HepG2 (cell line): ENCODE measurements around the gene RAB11FIP5. TPM values are rescaled to one million over a fixed set of nuclear protein-coding genes. Genes with fewer than 3 reads are reported as not detected.
A peak's percentile ranks its signal among the peaks of the same experiment; 100 is the strongest.

Source experiments
- ATAC-seq: fragments of 200-7000 bp; cut with Tn5 transposase; 3 replicates; pipeline ENCODE4 v1.9.1; 2020; ENCODE audit warnings: mild to moderate bottlenecking, moderate library complexity
- BruUV-seq: library from RNA; stranded (reverse); fragments of 400-500 nt; replicated peaks from 2 replicates; lab custom pipeline; 2021; lab: Mats Ljungman, UMichigan
- CTCF ChIA-PET: fragments of 300-600 bp; formaldehyde crosslinking; extraction: SDS; loops from one replicate; lab custom pipeline; 2021; ENCODE audit warnings: low total read pairs, inconsistent platforms, low intra/inter-chr PET ratio; lab: Yijun Ruan, JAX
- POLR2A ChIA-PET: fragments of 350-600 bp; sonication (Branson Sonifier 250); formaldehyde crosslinking; loops from one replicate; lab custom pipeline; 2020; ENCODE audit warnings: antibody characterized with exemption, inconsistent platforms; lab: Yijun Ruan, JAX
- DNase-seq: peaks from one replicate; pipeline ENCODE4 v3.0.0-alpha.2; 2015; ENCODE audit warnings: low spot score
- FAIRE-seq: peaks from 3 replicates; lab custom pipeline; 2011; peaks lifted over from hg19 to GRCh38; lab: Jason Lieb, UNC
- H2AFZ ChIP-seq: one replicate; pipeline ENCODE4 v1.6.1; 2011; ENCODE audit warnings: low read length, inconsistent platforms
- H3K27ac ChIP-seq: fragments of 300-600 bp; 3 replicates; pipeline ENCODE4 v1.8.0; 2011; ENCODE audit warnings: mixed run types, mild to moderate bottlenecking, mixed read lengths, low read length, inconsistent platforms; ENCODE audit not compliant: insufficient read depth; ENCODE audit errors: extremely low read length
- H3K27me3 ChIP-seq, 2 experiments: fragments of 200-600 bp in 1 of 2; 2 replicates in 1 of 2; 3 replicates in 1 of 2; pipeline versions ENCODE4 v1.6.0 to v1.8.0; 2011; ENCODE audit warnings: low read length in 2 of 2, mild to moderate bottlenecking in 2 of 2, moderate library complexity in 2 of 2, inconsistent platforms in 1 of 2; ENCODE audit not compliant: insufficient read depth in 2 of 2, control insufficient read depth in 1 of 2
- H3K36me3 ChIP-seq, 2 experiments: fragments of 200-600 bp in 1 of 2; replicated peaks in 1 of 2; 2 replicates in 1 of 2; 3 replicates in 1 of 2; pipeline versions ENCODE4 v1.5.1 to v1.8.0; 2011; ENCODE audit warnings: low read length in 2 of 2, inconsistent platforms in 1 of 2; ENCODE audit not compliant: insufficient read depth in 2 of 2, control insufficient read depth in 1 of 2
- H3K4me1 ChIP-seq: 2 replicates; pipeline ENCODE4 v1.5.1; 2012; ENCODE audit warnings: low read length, inconsistent platforms; ENCODE audit not compliant: insufficient read depth
- H3K4me2 ChIP-seq: 2 replicates; pipeline ENCODE4 v1.6.0; 2011; ENCODE audit warnings: low read depth, low read length, inconsistent platforms
- H3K4me3 ChIP-seq, 3 experiments: fragments of 200-600 bp in 1 of 3; sonication (generic), shearing (Covaris generic) in 1 of 3; replicated peaks in 1 of 3; 2 replicates each; pipeline ENCODE4 v1.5.1; 2011 to 2016; ENCODE audit warnings: low read length in 3 of 3, inconsistent platforms in 2 of 3, low read depth in 2 of 3, mild to moderate bottlenecking in 2 of 3, control low read depth in 1 of 3, mixed read lengths in 1 of 3; ENCODE audit not compliant: insufficient read depth in 1 of 3
- H3K79me2 ChIP-seq: one replicate; pipeline ENCODE4 v1.6.1; 2011; ENCODE audit warnings: low read length, inconsistent platforms; ENCODE audit not compliant: insufficient read depth
- H3K9ac ChIP-seq: 2 replicates; pipeline ENCODE4 v1.6.0; 2011; ENCODE audit warnings: mild to moderate bottlenecking, low read depth, low read length, inconsistent platforms; ENCODE audit not compliant: insufficient read depth
- H3K9me3 ChIP-seq: 2 replicates; pipeline ENCODE4 v1.5.1; 2012; ENCODE audit warnings: mild to moderate bottlenecking, low read length
- H4K20me1 ChIP-seq: 2 replicates; pipeline ENCODE4 v1.6.0; 2011; ENCODE audit warnings: inconsistent platforms, mild to moderate bottlenecking, low read length, moderate library complexity; ENCODE audit not compliant: insufficient read depth
- SNAPC2 ChIP-seq: sonication (generic); formaldehyde crosslinking; IDR thresholded peaks from 2 replicates; pipeline ENCODE4 v1.8.1; 2022; ENCODE audit warnings: mild to moderate bottlenecking, missing genetic modification reagents
- ZNF510 ChIP-seq: sonication (generic); formaldehyde crosslinking; IDR thresholded peaks from 2 replicates; pipeline ENCODE4 v1.4.0; 2020; ENCODE audit warnings: low read depth, mild to moderate bottlenecking, missing genetic modification reagents
- ZNF605 ChIP-seq: sonication (generic); formaldehyde crosslinking; IDR thresholded peaks from 2 replicates; pipeline ENCODE4 v1.8.0; 2022; ENCODE audit warnings: mild to moderate bottlenecking, missing genetic modification reagents
- ZSCAN25 ChIP-seq: sonication (generic); formaldehyde crosslinking; IDR thresholded peaks from 2 replicates; pipeline ENCODE4 v1.8.0; 2022; ENCODE audit warnings: mild to moderate bottlenecking, missing genetic modification reagents
- WGBS: methylation state at CpG from one replicate; pipeline ENCODE4 v1.1.6; 2017; ENCODE audit warnings: low lambda C conversion rate; 5-methylcytosine and 5-hydroxymethylcytosine counted together
- in situ Hi-C: cut with HindIII; loops from 2 replicates; pipeline ENCODE4 v1.10.0; 2017; ENCODE audit warnings: low pct_unique_long_range_greater_than_20kb; ENCODE audit not compliant: extremely low pct_ligation_motif_present
- intact Hi-C: fragments of 100-400 bp; cut with micrococcal nuclease; formaldehyde crosslinking; loops from one replicate; pipeline ENCODE4 v1.10.0; 2022; ENCODE audit not compliant: unreplicated experiment
- polyA plus RNA-seq, 8 experiments: library from polyadenylated mRNA; depleted of rRNA in 3 of 8; stranded (reverse) in 7 of 8; unstranded in 1 of 8; fragments of >200 nt; fragmentation: Illumina TruSeq in 4 of 8; extraction: Trizol in 4 of 8; gene quantifications; 2 replicates each; pipeline versions ENCODE4 v1.2.1 to v1.2.3, GENCODE V29; 2011 to 2016; ENCODE audit warnings: low read depth in 4 of 8, missing spikeins in 1 of 8, mixed read lengths in 1 of 8; ENCODE audit not compliant: insufficient read depth in 1 of 8
- total RNA-seq, 5 experiments: library from RNA; depleted of rRNA; stranded (reverse); fragments of >200 nt; fragmentation: Illumina TruSeq; extraction: Trizol; gene quantifications; 2 replicates each; pipeline ENCODE4 v1.2.3, GENCODE V29; 2016; ENCODE audit warnings: low read depth in 1 of 5
- TF ChIP-seq, protein P1 (sequence below): sonication (generic); formaldehyde crosslinking; IDR thresholded peaks from 2 replicates; pipeline ENCODE4 v1.4.0; 2020; ENCODE audit warnings: missing genetic modification reagents, mild to moderate bottlenecking, borderline replicate concordance
- TF ChIP-seq, protein P2 (sequence below): sonication (generic); formaldehyde crosslinking; IDR thresholded peaks from 2 replicates; pipeline ENCODE4 v1.4.0; 2020; ENCODE audit warnings: mild to moderate bottlenecking, missing genetic modification reagents
- TF ChIP-seq, protein P3 (sequence below): sonication (generic); formaldehyde crosslinking; IDR thresholded peaks from 2 replicates; pipeline ENCODE4 v1.4.0; 2020; ENCODE audit warnings: missing genetic modification reagents
- TF ChIP-seq, protein P4 (sequence below): sonication (generic); formaldehyde crosslinking; IDR thresholded peaks from 2 replicates; pipeline ENCODE4 v1.5.0; 2020; ENCODE audit warnings: mild to moderate bottlenecking, missing genetic modification reagents, borderline replicate concordance

RAB11FIP5 gene
- total and polyA plus RNA-seq, 2 of the 13 experiments (the other 11 are each of a cell fraction or from before 2014, with no cell fraction given), result 9.4 to 22.9 TPM

DNA sequence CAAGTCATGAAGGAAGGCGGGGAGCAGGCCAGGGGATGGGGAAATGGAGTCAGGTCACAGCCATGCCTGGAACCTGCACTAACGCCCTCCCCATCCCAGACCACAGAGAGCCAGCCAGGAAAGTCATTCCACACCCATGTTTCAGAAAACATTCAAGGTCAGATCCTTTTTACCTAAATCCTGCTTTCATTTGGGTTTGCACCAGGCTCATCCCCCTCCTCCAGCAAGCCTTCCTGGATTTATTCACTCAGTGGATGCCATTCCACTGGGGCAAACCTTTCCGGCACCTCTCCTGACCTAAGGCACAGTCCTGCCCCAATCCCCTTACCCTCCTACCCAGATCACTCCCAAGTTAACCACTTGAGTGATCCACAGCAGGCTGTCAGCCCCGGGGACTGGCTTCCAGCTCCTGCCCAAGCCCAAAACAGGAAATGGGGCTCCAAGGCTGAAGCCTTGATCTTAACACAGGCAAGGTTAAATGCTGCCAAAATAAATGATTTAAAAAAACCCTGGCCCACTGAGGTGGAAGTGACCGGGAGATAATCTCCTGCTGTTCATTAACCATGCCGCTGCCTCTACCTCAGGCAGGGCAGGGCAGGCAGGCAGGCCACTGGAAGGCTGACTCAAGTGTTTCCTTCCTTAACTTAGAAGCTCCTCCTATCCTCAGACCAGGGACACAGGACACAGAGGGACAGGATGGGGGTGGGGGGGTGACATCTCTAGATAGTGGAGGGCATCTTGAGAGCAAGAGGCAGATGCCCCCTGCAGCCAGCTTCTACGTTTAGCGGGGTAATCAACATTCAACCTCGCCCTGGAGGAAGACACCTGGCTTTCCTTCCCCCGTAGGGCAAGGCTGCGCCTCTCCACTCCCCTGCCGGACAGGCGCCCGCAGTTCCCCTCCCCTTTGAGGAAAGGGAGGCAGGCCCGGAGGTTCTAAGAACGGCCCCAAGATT is 1.4 kb downstream of the RAB11FIP5 start (continued):
- TF ChIP-seq ZNF510, result 0 out of 2 replicates have a peak, but pooled peaks have one; percentile 61
- peak; percentile 56; the same call in 1 of the 2 replicates for TF ChIP-seq ZNF605 (CRISPR knock-in tag)
- TF ChIP-seq, protein P1, sequence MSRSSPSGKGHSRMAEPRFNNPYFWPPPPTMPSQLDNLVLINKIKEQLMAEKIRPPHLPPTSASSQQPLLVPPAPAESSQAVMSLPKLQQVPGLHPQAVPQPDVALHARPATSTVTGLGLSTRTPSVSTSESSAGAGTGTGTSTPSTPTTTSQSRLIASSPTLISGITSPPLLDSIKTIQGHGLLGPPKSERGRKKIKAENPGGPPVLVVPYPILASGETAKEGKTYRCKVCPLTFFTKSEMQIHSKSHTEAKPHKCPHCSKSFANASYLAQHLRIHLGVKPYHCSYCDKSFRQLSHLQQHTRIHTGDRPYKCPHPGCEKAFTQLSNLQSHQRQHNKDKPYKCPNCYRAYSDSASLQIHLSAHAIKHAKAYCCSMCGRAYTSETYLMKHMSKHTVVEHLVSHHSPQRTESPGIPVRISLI (CRISPR knock-in tag), result peak; percentile 59; the same call in 1 of the 2 replicates
- TF ChIP-seq, protein P2, sequence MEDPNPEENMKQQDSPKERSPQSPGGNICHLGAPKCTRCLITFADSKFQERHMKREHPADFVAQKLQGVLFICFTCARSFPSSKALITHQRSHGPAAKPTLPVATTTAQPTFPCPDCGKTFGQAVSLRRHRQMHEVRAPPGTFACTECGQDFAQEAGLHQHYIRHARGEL (CRISPR knock-in tag), result no peak
- no peak for TF ChIP-seq SNAPC2
- TF ChIP-seq, all 625 proteins: peak for 37

DNA sequence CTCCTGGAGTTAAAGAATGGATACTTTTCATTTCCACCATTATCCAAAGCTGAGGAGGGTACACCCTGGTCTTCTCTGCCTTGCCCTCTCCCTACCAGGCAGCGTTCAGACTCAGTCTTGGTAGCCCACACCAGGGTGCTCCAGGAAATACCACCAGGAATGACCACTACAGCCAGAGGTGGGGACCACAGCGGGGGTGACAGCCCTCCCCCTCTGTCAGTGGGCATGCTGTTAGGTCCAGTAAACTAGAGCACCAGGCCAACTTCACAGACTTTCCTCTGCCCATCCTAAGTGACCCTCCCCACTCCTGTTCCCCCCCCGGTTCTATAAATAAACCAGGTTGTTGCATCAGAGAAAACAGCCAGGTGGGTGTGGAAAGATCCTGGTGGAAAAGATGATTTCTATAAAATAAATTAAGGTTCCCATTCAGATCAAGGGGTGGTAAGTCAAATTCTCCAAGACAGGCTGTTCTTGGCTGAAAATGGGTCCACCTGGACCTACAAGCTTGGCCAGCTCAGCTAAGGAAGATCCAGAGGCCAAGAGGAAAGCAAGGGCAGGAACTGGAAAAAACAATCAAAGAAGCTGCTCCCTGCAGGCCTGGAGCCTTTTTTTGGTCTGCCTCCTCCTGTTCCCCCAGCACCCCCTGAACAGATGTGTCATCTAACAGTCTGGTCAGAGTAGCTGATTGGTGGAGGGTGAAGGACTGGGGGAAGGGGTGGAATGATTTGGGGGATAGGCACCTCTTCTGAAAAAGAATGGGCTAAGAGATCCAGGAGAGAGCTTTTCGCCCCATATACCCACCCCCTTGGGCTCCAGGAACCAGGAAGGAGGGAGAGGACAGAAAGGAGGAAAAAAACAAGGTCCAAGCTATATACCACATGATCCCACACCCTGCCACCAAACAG is 2.3 kb downstream of the RAB11FIP5 start:
- ChIA-PET CTCF (no interaction called here), POLR2A (interaction anchor here (2.6 kb wide), 2 partner anchors 18 to 103 kb away, joined by 11 to 17 read pairs; partner anchors contain the start of gene SMYD5)
- Histone ChIP-seq H3K27ac (no peak overlapping the region), H4K20me1 (peaks cover 29% of the 10 kb centered on the region), H2AFZ (no peak overlapping the region), H3K79me2 (peaks cover 58% of the 10 kb centered on the region), H3K9ac (peak overlapping the region; percentile 80; the same call in 1 of the 2 replicates), H3K4me1 (peaks cover 66% of the 10 kb centered on the region), H3K36me3 (peaks cover 0 to 4% of the 10 kb centered on the region in 2 experiments; a peak in 3 of 5 replicates), H3K4me2 (peak overlapping the region; percentile 99), H3K4me3 (peak overlapping the region; percentile 61 to 92 (median 85); a peak in 5 of 6 replicates), H3K9me3 (no peaks in the 10 kb centered on the region), H3K27me3 (no peaks in the 10 kb centered on the region; a peak in 1 of 5 replicates)
- FAIRE-seq (no peak), DNase-seq (no peak), ATAC-seq (no peak)
- BruUV-seq, result no TSS peak
- WGBS, result 92% methylated on average over 4 of the region's 4 CpGs
- in situ Hi-C loops (no loop called here), intact Hi-C loops (no loop called here)
- TF ChIP-seq, protein P3, sequence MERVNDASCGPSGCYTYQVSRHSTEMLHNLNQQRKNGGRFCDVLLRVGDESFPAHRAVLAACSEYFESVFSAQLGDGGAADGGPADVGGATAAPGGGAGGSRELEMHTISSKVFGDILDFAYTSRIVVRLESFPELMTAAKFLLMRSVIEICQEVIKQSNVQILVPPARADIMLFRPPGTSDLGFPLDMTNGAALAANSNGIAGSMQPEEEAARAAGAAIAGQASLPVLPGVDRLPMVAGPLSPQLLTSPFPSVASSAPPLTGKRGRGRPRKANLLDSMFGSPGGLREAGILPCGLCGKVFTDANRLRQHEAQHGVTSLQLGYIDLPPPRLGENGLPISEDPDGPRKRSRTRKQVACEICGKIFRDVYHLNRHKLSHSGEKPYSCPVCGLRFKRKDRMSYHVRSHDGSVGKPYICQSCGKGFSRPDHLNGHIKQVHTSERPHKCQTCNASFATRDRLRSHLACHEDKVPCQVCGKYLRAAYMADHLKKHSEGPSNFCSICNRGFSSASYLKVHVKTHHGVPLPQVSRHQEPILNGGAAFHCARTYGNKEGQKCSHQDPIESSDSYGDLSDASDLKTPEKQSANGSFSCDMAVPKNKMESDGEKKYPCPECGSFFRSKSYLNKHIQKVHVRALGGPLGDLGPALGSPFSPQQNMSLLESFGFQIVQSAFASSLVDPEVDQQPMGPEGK (CRISPR knock-in tag), result peak; percentile 28; the same call in 1 of the 2 replicates
- TF ChIP-seq, protein P4, sequence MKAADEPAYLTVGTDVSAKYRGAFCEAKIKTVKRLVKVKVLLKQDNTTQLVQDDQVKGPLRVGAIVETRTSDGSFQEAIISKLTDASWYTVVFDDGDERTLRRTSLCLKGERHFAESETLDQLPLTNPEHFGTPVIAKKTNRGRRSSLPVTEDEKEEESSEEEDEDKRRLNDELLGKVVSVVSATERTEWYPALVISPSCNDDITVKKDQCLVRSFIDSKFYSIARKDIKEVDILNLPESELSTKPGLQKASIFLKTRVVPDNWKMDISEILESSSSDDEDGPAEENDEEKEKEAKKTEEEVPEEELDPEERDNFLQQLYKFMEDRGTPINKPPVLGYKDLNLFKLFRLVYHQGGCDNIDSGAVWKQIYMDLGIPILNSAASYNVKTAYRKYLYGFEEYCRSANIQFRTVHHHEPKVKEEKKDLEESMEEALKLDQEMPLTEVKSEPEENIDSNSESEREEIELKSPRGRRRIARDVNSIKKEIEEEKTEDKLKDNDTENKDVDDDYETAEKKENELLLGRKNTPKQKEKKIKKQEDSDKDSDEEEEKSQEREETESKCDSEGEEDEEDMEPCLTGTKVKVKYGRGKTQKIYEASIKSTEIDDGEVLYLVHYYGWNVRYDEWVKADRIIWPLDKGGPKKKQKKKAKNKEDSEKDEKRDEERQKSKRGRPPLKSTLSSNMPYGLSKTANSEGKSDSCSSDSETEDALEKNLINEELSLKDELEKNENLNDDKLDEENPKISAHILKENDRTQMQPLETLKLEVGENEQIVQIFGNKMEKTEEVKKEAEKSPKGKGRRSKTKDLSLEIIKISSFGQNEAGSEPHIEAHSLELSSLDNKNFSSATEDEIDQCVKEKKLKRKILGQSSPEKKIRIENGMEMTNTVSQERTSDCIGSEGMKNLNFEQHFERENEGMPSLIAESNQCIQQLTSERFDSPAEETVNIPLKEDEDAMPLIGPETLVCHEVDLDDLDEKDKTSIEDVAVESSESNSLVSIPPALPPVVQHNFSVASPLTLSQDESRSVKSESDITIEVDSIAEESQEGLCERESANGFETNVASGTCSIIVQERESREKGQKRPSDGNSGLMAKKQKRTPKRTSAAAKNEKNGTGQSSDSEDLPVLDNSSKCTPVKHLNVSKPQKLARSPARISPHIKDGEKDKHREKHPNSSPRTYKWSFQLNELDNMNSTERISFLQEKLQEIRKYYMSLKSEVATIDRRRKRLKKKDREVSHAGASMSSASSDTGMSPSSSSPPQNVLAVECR (CRISPR knock-in tag), result 0 out of 2 replicates have a peak, but pooled peaks have one; percentile 27
- no peak for TF ChIP-seq ZSCAN25
